ENCODE data around the gene PPP1R12A. TPM values are rescaled to one million over a fixed set of nuclear protein-coding genes. Genes with fewer than 3 reads are reported as not detected.

The PPP1R12A gene
- total and polyA plus RNA-seq, 8 donors, result 62.9 to 137 (median 117) TPM

DNA sequence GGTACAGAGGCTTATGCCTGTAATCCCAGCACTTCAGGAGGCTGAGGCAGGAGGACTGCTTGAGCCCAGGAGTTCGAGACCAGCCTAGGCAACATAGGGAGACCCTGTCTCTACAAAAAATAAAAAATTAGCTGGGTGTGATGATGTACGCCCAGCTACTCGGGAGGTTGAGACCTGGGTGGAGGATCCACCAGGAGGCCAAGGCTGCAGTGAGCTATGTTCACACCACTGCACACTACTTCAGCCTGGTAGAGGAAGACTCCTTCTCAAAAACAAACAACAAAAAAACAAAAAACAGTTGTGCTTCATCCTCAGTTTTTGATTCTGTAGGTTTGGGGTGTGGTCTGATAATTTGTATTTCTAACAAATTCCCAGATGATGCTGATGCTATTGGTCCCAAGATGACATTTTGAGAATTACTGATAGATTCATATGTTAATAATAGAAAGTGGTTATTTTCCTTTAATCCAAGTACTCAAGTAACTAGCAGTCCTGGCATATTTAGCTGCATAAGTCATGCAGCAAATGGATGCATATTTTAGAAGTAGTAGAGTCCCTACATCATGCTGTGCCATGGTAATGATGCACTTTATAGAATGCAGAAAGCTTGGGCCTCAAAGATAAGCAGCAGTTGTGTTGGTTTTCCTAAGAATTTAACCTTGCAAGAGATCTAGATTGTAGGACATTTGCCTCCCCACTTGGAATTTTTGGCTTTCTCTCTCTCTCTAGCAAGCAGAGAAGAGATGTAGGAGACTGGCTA lies 168.0 kb downstream of the PPP1R12A start:
- no peak for TF ChIP-seq CTCF (IDR thresholded peaks at IDR 0.05)
- H3K27me3 ChIP-seq, result no peaks in the 10 kb centered on the region
- no peaks in the 10 kb centered on the region for H3K4me1 ChIP-seq
- no peak overlapping the region for H3K27ac ChIP-seq
- ATAC-seq, result no peak
- no peak overlapping the region for H3K4me3 ChIP-seq
- no peaks in the 10 kb centered on the region for H3K36me3 ChIP-seq
- no peak for DNase-seq
- intact Hi-C loops (cut with DNase I), result no loop called here
- no peaks in the 10 kb centered on the region for H3K9me3 ChIP-seq

- no peaks in the 10 kb centered on the region for H3K4me1 ChIP-seq
- TF ChIP-seq CTCF (IDR thresholded peaks at IDR 0.05), result no peak
- no peaks in the 10 kb centered on the region for H3K27me3 ChIP-seq
- intact Hi-C loops (cut with DNase I), result no loop called here
- DNase-seq (no peak), ATAC-seq (no peak)
- no peak overlapping the region for H3K4me3 ChIP-seq
- H3K36me3 ChIP-seq, result no peaks in the 10 kb centered on the region
- no peaks in the 10 kb centered on the region for H3K9me3 ChIP-seq
- H3K27ac ChIP-seq, result no peak overlapping the region
These were observed 169.7 kb downstream of the PPP1R12A start for GRCh38 chr12:79765157-79765556.

DNA sequence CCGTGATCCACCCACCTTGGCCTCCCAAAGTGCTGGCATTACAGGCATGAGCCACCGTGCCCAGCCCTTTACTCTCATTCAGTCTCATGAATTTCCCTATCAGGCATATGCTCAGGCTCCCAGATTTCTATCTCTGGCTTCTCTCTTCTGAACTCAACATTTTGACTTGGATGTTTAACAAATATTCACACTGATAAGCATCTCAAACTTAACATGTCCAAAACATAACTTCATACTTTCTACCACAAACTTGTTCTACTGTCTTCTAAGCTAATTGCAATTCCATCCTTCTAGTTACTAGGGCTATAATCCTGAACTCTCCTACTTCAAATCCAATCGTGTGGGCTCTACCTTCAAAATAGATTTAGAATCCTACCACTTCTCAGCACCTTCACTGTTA lies 170.3 kb downstream of the PPP1R12A start:
- H3K4me1 ChIP-seq, result no peaks in the 10 kb centered on the region
- DNase-seq (no peak), ATAC-seq (no peak)
- TF ChIP-seq CTCF (IDR thresholded peaks at IDR 0.05), result no peak
- H3K27ac ChIP-seq, result no peak overlapping the region
- no peaks in the 10 kb centered on the region for H3K9me3 ChIP-seq
- no peaks in the 10 kb centered on the region for H3K36me3 ChIP-seq
- intact Hi-C loops (cut with DNase I), result no loop called here
- no peaks in the 10 kb centered on the region for H3K27me3 ChIP-seq
- no peak overlapping the region for H3K4me3 ChIP-seq

DNA sequence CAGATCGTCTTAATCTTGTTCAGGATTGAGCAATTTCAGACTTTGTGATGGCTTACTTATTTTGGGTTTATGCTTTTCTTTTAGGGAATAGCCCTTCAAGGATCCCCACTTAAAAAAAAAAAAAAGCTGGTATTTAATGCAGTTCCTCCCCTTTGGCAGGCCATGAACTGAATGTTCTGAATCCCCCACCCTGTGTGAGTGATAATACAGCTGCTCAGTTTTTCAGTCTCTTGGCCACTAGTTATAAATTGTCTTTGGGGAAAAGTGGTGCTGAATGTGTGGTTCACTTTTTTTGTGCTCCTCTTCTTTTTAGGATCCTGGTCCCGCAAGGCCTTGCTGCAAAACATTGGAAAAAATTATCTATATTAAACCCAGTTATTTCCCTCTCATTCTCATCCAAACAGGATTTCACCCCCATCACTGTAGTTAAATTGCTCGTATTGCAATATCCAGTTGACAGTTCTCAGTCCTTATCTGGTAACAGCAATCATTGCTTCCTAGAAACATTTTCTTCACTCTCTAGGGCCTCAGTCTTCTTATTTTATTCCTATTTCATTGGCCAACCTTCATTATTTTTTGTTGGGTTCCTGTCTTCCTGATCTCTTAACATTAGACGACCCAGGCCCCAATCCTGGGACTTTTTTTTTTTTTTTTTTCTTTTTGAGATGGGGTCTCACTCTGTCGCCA lies 171.0 kb downstream of the PPP1R12A start:
- no peak overlapping the region for H3K4me3 ChIP-seq
- ATAC-seq (no peak), DNase-seq (no peak)
- no peaks in the 10 kb centered on the region for H3K27me3 ChIP-seq
- no peak overlapping the region for H3K27ac ChIP-seq
- peaks cover 0 to 3% of the 10 kb centered on the region in 2 donors for H3K9me3 ChIP-seq
- intact Hi-C loops (cut with DNase I), result no loop called here
- no peaks in the 10 kb centered on the region for H3K36me3 ChIP-seq
- TF ChIP-seq CTCF (IDR thresholded peaks at IDR 0.05), result no peak
- no peaks in the 10 kb centered on the region for H3K4me1 ChIP-seq

- no peak for DNase-seq
- Histone ChIP-seq H3K36me3 (no peaks in the 10 kb centered on the region), H3K9me3 (peaks cover 0 to 11% of the 10 kb centered on the region in 2 donors), H3K4me1 (no peaks in the 10 kb centered on the region), H3K27ac (no peak overlapping the region), H3K27me3 (no peaks in the 10 kb centered on the region), H3K4me3 (no peak overlapping the region)
- ATAC-seq, result no peak
- intact Hi-C loops (cut with DNase I), result no loop called here
- TF ChIP-seq CTCF (IDR thresholded peaks at IDR 0.05), result no peak
These were observed 173.6 kb downstream of the PPP1R12A start for GRCh38 chr12:79761341-79761740.

Measured in left lung (tissue), 10 donors.